Liver (tissue), 3 donors: ENCODE results near the gene GREB1L.

ENCODE experiments used
- ATF3 ChIP-seq: IDR thresholded peaks from 2 replicates; pipeline ENCODE4 v1.6.1; 2016; ENCODE audit warnings: antibody characterized with exemption
- CTCF ChIP-seq: fragments of 150-350 bp; IDR thresholded peaks from 2 replicates; pipeline ENCODE4 v1.5.1; 2017; ENCODE audit warnings: improper control_type of control experiment, low read depth, low read length; ENCODE audit not compliant: missing input control
- FOXA1 ChIP-seq: IDR thresholded peaks from 2 replicates; pipeline ENCODE4 v1.6.1; 2016; ENCODE audit warnings: antibody characterized with exemption
- JUND ChIP-seq, 2 donors: IDR thresholded peaks; 2 replicates each; pipeline ENCODE4 v1.6.1; 2016; ENCODE audit warnings: antibody characterized with exemption in 2 of 2
- MAX ChIP-seq: IDR thresholded peaks from 2 replicates; pipeline ENCODE4 v1.6.1; 2016; ENCODE audit warnings: antibody characterized with exemption
- RAD21 ChIP-seq, 2 donors: IDR thresholded peaks; 2 replicates each; pipeline ENCODE4 v1.6.1; 2016; ENCODE audit warnings: antibody characterized with exemption in 2 of 2, mild to moderate bottlenecking in 2 of 2
- REST ChIP-seq: IDR thresholded peaks from 2 replicates; pipeline ENCODE4 v1.6.1; 2016; ENCODE audit warnings: antibody characterized with exemption, mild to moderate bottlenecking
- YY1 ChIP-seq: IDR thresholded peaks from 2 replicates; pipeline ENCODE4 v1.6.1; 2016; ENCODE audit warnings: antibody characterized with exemption, mild to moderate bottlenecking
- donor health status: healthy.
- donor health status: healthy.

- no peak for TF ChIP-seq MAX
- no peak for TF ChIP-seq YY1
- no peak for TF ChIP-seq CTCF
- TF ChIP-seq RAD21 (IDR thresholded peaks at IDR 0.05), result no peak
- TF ChIP-seq ATF3, result no peak
- no peak for TF ChIP-seq JUND (IDR thresholded peaks at IDR 0.05)
- TF ChIP-seq REST, result no peak
- no peak for TF ChIP-seq FOXA1
Measured at GRCh38 chr18:21386523-21387240, 144.7 kb downstream of the GREB1L start.
